Uterus (tissue), 4 donors: Measurements from ENCODE around the gene RTP3. TPM values are rescaled to one million over a fixed set of nuclear protein-coding genes. Genes with fewer than 3 reads are reported as not detected.
A peak's percentile ranks its signal among the peaks of the same experiment; 100 is the strongest.

Experiments used
- DNase-seq, 2 donors: peaks; one replicate each; pipeline ENCODE4 v3.0.0-alpha.2; 2019 to 2020
- H3K27ac ChIP-seq, 2 donors: fragments of 200-600 bp; sonication (generic); 1 replicate in 1 of 2; 2 replicates in 1 of 2; pipeline ENCODE4 v1.5.1; 2016 to 2018
- H3K27me3 ChIP-seq, 2 donors: fragments of 200-600 bp; sonication (generic); one replicate each; pipeline ENCODE4 v1.5.1; 2018 to 2019; ENCODE audit warnings: control low read depth in 1 of 2
- H3K36me3 ChIP-seq, 2 donors: fragments of 200-600 bp; sonication (generic); one replicate each; pipeline ENCODE4 v1.5.1; 2019; ENCODE audit warnings: control low read depth in 1 of 2
- H3K4me1 ChIP-seq, 2 donors: fragments of 200-600 bp; sonication (generic); one replicate each; pipeline ENCODE4 v1.5.1; 2018 to 2019; ENCODE audit warnings: control low read depth in 1 of 2
- H3K4me3 ChIP-seq, 2 donors: fragments of 200-600 bp; sonication (generic); 1 replicate in 1 of 2; 2 replicates in 1 of 2; pipeline ENCODE4 v1.5.1; 2018 to 2019; ENCODE audit warnings: mild to moderate bottlenecking in 1 of 2
- H3K9me3 ChIP-seq, 2 donors: fragments of 200-600 bp; sonication (generic); one replicate each; pipeline ENCODE4 v1.5.1; 2019; ENCODE audit warnings: control low read depth in 1 of 2
- CTCF ChIP-seq, 4 experiments: fragments of 200-600 bp in 2 of 4; fragments of 450-650 bp in 2 of 4; sonication (generic) in 2 of 4; IDR thresholded peaks; one replicate each; pipeline ENCODE4 v1.5.1; 2016 to 2019; ENCODE audit warnings: antibody characterized with exemption in 4 of 4, mild to moderate bottlenecking in 2 of 4, moderate library complexity in 1 of 4
- POLR2A ChIP-seq, 2 donors: fragments of 450-650 bp; IDR thresholded peaks; one replicate each; pipeline ENCODE4 v1.6.1; 2016; ENCODE audit warnings: antibody characterized with exemption in 2 of 2, mild to moderate bottlenecking in 1 of 2, moderate library complexity in 1 of 2
- intact Hi-C: fragments of 100-400 bp; cut with DNase I; formaldehyde crosslinking; loops from one replicate; pipeline ENCODE4 v1.15.1; 2023; ENCODE audit warnings: low total_unique reads
- total RNA-seq, 4 donors: library from RNA; depleted of rRNA in 3 of 4; stranded (reverse); fragments of >200 nt in 3 of 4; gene quantifications; one replicate each; pipeline versions ENCODE4 v1.1.0 to v1.2.4, GENCODE V29; 2014 to 2023
- donor health status: DM: yes; HTN: yes; CAD: no.

The RTP3 gene
- total RNA-seq, 4 donors from 2014 or later, result not detected

GRCh38 chr3:46462511-46462910 lies 35.3 kb upstream of the RTP3 start:
- no peaks in the 10 kb centered on the region for H3K36me3 ChIP-seq
- no peaks in the 10 kb centered on the region for H3K27me3 ChIP-seq
- no peak overlapping the region for H3K4me3 ChIP-seq
- H3K9me3 ChIP-seq, result no peaks in the 10 kb centered on the region
- no peak for DNase-seq
- H3K27ac ChIP-seq, result peak overlapping the region in 1 of 2 donors; percentile 8
- no peaks in the 10 kb centered on the region for H3K4me1 ChIP-seq
- intact Hi-C loops, result no loop called here
- TF ChIP-seq CTCF (IDR thresholded peaks at IDR 0.05) (no peak), POLR2A (IDR thresholded peaks at IDR 0.05) (no peak)

- Histone ChIP-seq H3K4me1 (no peaks in the 10 kb centered on the region), H3K27me3 (no peaks in the 10 kb centered on the region), H3K9me3 (no peaks in the 10 kb centered on the region), H3K27ac (peak overlapping the region in 1 of 2 donors; percentile 8), H3K36me3 (no peaks in the 10 kb centered on the region), H3K4me3 (no peak overlapping the region)
- intact Hi-C loops, result no loop called here
- DNase-seq, result peak in 1 of 2 donors; percentile 51
- TF ChIP-seq POLR2A (IDR thresholded peaks at IDR 0.05) (no peak), CTCF (IDR thresholded peaks at IDR 0.05) (no peak)
These were observed 34.5 kb upstream of the RTP3 start for GRCh38 chr3:46463120-46463867.

DNA sequence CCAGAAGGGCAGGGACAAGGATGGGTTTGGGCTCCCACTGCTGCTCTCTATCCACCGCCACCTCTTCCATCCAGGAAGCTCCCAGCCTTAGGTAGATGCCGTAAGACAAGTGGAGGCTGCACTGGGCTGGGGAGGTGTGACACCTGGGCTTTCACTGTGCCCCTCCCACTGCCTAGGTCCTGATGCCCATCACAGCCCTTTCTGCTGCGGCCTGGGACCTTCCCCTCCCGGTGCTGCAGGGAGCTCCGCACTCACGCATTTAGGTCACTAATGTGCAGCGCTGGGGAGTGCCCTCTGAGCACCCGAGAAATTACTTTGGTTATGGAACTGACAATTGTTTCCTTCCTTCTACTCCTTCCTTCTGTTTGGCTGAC lies 33.9 kb upstream of the RTP3 start:
- intact Hi-C loops, result no loop called here
- no peak for TF ChIP-seq POLR2A (IDR thresholded peaks at IDR 0.05)
- no peak for TF ChIP-seq CTCF (IDR thresholded peaks at IDR 0.05)
- no peak for DNase-seq
- no peaks in the 10 kb centered on the region for H3K9me3 ChIP-seq
- no peaks in the 10 kb centered on the region for H3K36me3 ChIP-seq
- no peak overlapping the region for H3K4me3 ChIP-seq
- no peaks in the 10 kb centered on the region for H3K27me3 ChIP-seq
- H3K4me1 ChIP-seq, result no peaks in the 10 kb centered on the region
- no peak overlapping the region for H3K27ac ChIP-seq

- H3K9me3 ChIP-seq, result no peaks in the 10 kb centered on the region
- H3K4me3 ChIP-seq, result no peak within 1 kb of the TSS
- no peak for TF ChIP-seq CTCF (IDR thresholded peaks at IDR 0.05)
- no peak for TF ChIP-seq POLR2A (IDR thresholded peaks at IDR 0.05)
- intact Hi-C loops, result no loop called here
- H3K27me3 ChIP-seq, result no peaks in the 10 kb centered on the region
- no peaks in the 10 kb centered on the region for H3K36me3 ChIP-seq
- no peak within 1 kb of the TSS for H3K27ac ChIP-seq
- H3K4me1 ChIP-seq, result no peaks in the 10 kb centered on the region
- DNase-seq, result no peak
These were observed 33.2 kb upstream of the RTP3 start, which contains the start of gene LTF for GRCh38 chr3:46464326-46465195. Gene LTF (minus strand): TSS chr3:46464905. CDS start chr3:46464867, 38 bp downstream.

DNA sequence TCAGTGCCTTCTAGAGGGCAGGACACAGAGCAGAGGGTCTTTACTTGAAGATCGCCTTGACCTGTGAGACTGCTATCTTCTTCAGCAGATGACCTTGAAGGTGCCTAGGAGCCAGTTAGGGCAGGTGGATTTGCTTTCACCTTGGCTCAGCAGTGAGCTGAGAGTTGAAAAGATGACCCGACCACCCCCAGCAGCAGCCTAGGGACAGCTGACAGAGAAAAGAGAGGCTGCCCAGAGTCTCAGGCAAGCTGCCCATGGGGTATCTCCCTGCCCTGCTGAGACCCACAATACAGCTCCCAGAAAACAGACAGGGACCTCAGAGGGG lies 32.6 kb upstream of the RTP3 start:
- H3K4me1 ChIP-seq, result no peaks in the 10 kb centered on the region
- DNase-seq, result no peak
- no peaks in the 10 kb centered on the region for H3K9me3 ChIP-seq
- intact Hi-C loops, result no loop called here
- H3K36me3 ChIP-seq, result no peaks in the 10 kb centered on the region
- H3K4me3 ChIP-seq, result no peak overlapping the region
- no peak for TF ChIP-seq POLR2A (IDR thresholded peaks at IDR 0.05)
- TF ChIP-seq CTCF (IDR thresholded peaks at IDR 0.05), result no peak
- H3K27me3 ChIP-seq, result no peaks in the 10 kb centered on the region
- H3K27ac ChIP-seq, result no peak overlapping the region
